PC-3 (cell line): ENCODE data around the gene TOPBP1.

Source experiments
- CTCF ChIP-seq: fragments of 300-600 bp; sonication (generic); conservative IDR thresholded peaks from 2 replicates; pipeline ENCODE4 v1.5.1; 2017; ENCODE audit warnings: antibody characterized with exemption, low read depth, mild to moderate bottlenecking, low read length
- EZH2 ChIP-seq: fragments of 300-600 bp; sonication (generic); IDR thresholded peaks from one replicate; pipeline ENCODE4 v1.6.1; 2017; ENCODE audit warnings: antibody characterized with exemption, mild to moderate bottlenecking, low read length; ENCODE audit not compliant: unreplicated experiment

GRCh38 chr3:133578548-133579191 is 83.1 kb downstream of the TOPBP1 start:
- peak; percentile 70 for TF ChIP-seq CTCF
- no peak for TF ChIP-seq EZH2
